Muscle of back (tissue), 11 donors: ENCODE results near the gene PARVG. TPM values are rescaled to one million over a fixed set of nuclear protein-coding genes. Genes with fewer than 3 reads are reported as not detected.

Experiments used
- DNase-seq, 3 donors: peaks; one replicate each; pipeline versions ENCODE4 v3.0.0 to v3.0.0-alpha.2; 2013
- polyA plus RNA-seq, 10 donors: library from polyadenylated mRNA; unstranded; fragments of 120-200 nt; gene quantifications; one replicate each; pipeline ENCODE4 v1.2.1, GENCODE V29; 2013; ENCODE audit not compliant: insufficient read length in 10 of 10

The PARVG gene
- polyA plus RNA-seq, 10 donors: 1.8 to 7.3 (median 3.4) TPM

DNA sequence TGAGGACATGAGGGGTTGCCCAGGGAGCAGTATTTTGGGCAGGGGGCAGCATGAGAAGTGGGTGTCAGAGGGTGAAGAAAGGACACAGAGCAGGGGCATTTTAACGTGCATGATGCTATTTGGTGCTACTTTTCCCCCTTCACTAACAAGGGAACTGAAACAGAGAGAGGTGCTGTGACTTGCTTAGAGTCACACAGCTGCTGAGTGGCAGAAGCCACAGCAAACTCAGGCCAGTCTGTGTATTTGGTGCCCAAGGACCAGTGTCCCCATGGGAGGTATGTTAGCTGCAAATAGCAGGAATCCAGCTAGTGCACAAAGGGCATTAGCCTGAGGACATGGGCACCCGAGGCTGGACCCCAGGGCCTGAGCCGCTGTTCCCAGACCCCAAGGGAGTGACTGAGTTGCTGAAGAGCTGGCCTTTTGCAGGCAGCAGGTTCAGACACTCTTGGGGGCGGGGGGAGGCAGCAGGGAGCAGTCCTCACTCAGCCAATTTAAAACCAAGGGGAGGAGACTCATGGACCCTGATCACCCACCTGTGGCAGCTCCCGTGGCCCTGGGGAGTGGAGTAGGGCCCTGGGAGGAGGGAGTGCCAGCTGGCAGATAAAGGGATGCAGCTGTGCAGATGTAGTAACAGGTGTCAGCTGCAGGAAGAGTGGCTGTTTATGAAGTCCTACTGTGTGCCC lies 14.6 kb downstream of the PARVG start:
- DNase-seq: no peak

DNA sequence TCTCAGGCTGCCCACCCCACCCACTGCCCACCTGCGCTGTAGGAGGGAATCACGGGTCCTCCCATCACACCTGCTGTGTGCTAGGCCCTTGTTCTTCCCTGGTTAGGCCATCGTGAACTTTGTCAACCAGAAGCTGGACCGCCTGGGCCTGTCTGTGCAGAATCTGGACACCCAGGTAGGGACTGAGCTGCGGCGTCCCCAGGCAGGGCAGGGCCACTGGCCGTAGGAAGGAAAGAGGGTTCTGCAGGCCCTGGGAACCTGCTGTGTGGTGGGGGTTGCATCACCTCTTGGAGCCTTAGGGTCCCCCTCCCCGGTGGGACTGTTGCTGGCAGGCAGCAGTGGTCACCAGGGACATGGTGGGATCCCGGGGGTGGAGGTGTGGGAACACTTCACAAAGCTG lies 15.5 kb downstream of the PARVG start:
- DNase-seq: no peak

- DNase-seq: no peak
These were observed 16.0 kb downstream of the PARVG start for GRCh38 chr22:44196731-44197131.

- DNase-seq: no peak
These were observed 16.5 kb downstream of the PARVG start for GRCh38 chr22:44197271-44197670.

- no peak for DNase-seq
These were observed 18.4 kb downstream of the PARVG start for GRCh38 chr22:44199164-44199563.

GRCh38 chr22:44199866-44200265 lies 19.1 kb downstream of the PARVG start:
- DNase-seq: no peak

- no peak for DNase-seq
These were observed 19.7 kb downstream of the PARVG start for GRCh38 chr22:44200451-44200850.

DNA sequence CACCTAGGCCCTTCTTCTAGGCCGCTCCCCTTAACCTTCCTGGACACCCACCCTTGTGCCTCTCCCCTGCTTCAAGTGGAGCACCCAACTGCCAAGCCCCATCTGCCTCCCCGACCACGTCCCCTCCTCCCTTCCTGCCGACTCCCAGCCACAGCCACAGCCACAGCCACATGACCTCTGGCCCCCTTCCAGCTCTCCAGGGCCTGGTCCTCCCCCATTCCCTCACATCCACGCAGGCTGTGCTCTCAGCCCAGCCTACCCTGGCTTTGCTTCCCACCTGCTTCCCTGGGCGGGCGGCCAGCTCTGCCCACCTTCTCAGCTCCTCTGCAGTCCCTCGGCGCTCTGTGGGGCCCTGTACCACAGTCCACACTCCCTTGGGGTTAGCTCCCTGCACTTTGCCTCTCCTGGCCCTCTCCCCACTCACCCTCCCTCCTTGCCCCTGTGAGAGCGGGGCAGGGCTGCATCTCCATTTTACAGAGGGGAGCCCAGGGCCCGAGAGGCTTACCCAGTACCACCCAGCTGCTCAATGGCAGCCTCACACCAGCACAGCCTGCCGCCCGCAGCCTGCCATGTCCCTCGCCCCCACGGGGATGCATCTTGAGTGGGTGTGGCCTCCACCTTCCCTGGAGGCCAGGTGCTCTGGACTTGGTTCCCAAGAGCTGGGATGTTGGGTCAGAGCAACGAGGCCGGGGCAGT lies 20.3 kb downstream of the PARVG start:
- peak in 1 of 3 donors; percentile 10 for DNase-seq

DNA sequence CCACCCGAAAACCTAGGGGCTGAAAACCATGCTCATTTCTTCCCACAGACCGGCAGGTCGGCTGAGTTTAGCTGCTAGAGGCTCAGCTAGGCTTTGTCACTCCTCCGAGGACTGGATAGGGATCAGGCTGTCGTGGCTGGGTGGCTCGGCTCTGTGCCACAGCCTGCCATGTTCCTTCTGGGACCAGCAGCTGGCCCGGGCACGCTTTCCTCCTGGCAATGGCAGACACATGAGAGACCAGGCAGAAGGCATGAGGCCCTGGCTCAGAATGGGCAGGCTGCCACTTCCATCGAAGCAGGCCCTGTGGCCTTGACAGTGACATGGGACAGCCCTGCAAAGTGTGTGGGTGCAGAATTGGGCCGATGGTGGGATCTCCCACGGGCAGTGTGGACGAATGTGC lies 20.9 kb downstream of the PARVG start:
- peak in 1 of 3 donors; percentile 18 for DNase-seq

- DNase-seq: peak in 2 of 3 donors; percentile 22 to 73
These were observed 21.6 kb downstream of the PARVG start for GRCh38 chr22:44202261-44202789.

GRCh38 chr22:44203203-44203602 lies 22.5 kb downstream of the PARVG start:
- no peak for DNase-seq

GRCh38 chr22:44204739-44205515 lies 24.2 kb downstream of the PARVG start:
- no peak for DNase-seq

GRCh38 chr22:44205516-44206329 lies 25.0 kb downstream of the PARVG start:
- peak in 1 of 3 donors; percentile 10 for DNase-seq

- DNase-seq: no peak
These were observed 25.6 kb downstream of the PARVG start for GRCh38 chr22:44206330-44206645.

DNA sequence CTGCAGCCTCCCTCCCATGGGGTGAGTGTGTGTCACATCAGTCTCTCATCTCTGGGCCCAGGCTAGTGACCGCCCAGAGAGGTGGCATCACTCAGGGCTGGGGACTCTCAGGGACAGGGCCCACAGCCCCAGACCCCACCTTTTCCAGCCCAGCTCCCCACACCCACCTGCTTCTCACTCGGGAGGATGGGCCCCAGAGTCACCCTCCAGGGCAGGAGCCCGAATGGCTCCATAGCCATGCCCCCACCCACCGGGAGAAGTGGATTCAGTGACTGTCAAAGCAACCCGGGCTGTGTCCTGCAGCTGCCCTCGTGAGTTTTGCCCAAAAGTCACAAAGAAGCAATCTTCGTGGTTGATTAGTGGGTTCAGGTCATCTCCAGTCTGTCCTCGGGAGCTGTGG lies 26.0 kb downstream of the PARVG start:
- no peak for DNase-seq

- no peak for DNase-seq
These were observed 26.7 kb downstream of the PARVG start for GRCh38 chr22:44207173-44207980.

DNA sequence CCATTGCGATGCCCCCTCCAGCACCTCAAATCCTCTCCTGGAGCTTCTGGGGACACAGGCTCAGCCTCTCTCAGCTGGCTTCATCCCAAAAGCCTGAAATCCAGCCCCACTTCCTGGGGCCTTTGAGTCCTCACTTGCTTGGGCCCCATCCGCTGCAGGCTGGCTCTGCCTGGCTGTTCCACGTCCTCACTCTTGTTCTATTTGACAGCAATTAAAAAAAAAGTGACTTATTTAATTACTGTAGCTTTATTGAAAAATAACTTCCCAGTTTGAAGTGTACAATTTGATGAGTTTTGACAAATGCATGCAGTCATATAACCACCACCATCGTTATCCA lies 27.2 kb downstream of the PARVG start:
- no peak for DNase-seq

DNA sequence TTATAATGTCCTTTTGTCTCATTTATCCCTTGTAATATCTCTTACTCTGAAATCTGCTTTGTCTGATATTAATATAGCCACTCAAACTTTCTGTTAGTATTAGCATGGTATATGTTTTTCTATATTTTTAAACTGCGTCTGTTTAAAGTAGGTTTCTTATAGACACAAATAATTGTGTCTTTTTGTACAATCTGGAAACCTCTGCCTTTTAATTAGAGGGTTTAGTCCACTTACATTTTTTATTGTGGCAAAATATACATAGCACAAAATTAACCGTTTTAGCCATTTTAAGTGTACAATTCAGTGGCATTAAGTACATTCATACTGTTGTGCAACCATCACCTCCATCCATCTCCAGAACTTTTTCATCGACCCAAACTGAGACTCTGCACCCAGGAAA lies 28.6 kb downstream of the PARVG start:
- no peak for DNase-seq

DNA sequence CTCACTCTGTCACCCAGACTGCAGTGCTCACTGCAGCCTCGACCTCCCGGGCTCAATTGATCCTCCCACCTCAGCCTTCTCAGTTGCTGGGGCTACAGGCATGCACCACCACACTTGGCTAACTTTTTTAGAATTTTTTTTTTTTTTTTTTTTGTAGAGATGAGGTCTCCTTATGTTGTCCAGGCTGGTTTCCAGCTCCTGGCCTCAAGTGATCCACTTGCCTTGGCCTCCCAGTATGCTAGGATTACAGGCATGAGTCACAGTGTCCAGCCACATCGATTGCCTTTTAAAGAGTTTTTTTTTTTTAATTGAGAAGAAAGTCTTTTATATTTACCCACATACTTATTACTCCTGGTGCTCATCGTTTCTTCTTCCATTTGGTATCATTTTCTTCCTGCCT lies 30.0 kb downstream of the PARVG start:
- DNase-seq: no peak

GRCh38 chr22:44211256-44211945 lies 30.7 kb downstream of the PARVG start:
- no peak for DNase-seq
